ENCODE data around the gene OTOG.

DNA sequence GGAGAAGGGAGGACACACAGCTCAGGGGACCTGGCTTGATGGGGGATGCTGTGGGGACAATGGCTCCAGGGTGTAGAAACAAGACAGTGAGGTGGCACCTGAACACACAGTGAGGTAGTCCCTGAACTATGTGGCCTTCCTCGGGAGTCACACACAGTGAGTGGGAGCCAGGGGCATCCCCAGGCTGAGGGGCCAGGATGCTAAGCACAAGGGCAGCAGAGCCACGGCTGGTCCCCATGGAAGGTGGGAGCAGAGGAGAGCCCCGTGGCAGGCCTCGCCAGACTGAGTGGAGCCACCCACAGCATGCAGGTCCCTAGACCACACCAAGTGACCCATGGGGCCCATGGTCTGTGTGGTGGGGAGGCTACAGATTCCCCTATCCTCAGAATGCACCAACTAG is 44.4 kb upstream of the OTOG start:
- no peak for TF ChIP-seq POLR2A (IDR thresholded peaks at IDR 0.05)
- TF ChIP-seq CTCF (IDR thresholded peaks at IDR 0.05): no peak
